Common myeloid progenitor, CD34-positive (primary cell): ENCODE measurements around the gene RNF166.

Experiments
- CTCF ChIA-PET: fragments of 350-600 bp; sonication (Branson Sonifier 250); formaldehyde crosslinking; loops from one replicate; lab custom pipeline; 2021; ENCODE audit warnings: antibody characterized with exemption; lab: Charles Lee
- POLR2A ChIA-PET: fragments of 350-600 bp; sonication (Branson Sonifier 250); formaldehyde crosslinking; loops from one replicate; lab custom pipeline; 2021; ENCODE audit warnings: antibody characterized with exemption; lab: Charles Lee
- DNase-seq, 3 donors: peaks; one replicate each; pipeline versions ENCODE4 v3.0.0 to v3.0.0-alpha.2; 2013
- H3K27ac ChIP-seq, 2 experiments: 1 replicate in 1 of 2; 2 replicates in 1 of 2; pipeline ENCODE4 v1.7.0; 2013; ENCODE audit warnings: inconsistent platforms in 2 of 2, low read length in 2 of 2, mild to moderate bottlenecking in 2 of 2, low read depth in 1 of 2, moderate library complexity in 1 of 2; ENCODE audit not compliant: severe bottlenecking in 2 of 2, insufficient read depth in 1 of 2, poor library complexity in 1 of 2
- H3K27me3 ChIP-seq, 5 experiments: replicated peaks in 2 of 5; 1 replicate in 3 of 5; 2 replicates in 2 of 5; pipeline versions ENCODE4 v1.6.1 to v1.7.0; 2013; ENCODE audit warnings: low read length in 4 of 5, mild to moderate bottlenecking in 2 of 5, moderate library complexity in 2 of 5, inconsistent platforms in 1 of 5; ENCODE audit not compliant: insufficient read depth in 5 of 5, control insufficient read depth in 4 of 5
- H3K36me3 ChIP-seq, 4 experiments: 1 replicate in 2 of 4; 2 replicates in 2 of 4; pipeline versions ENCODE4 v1.6.1 to v1.7.0; 2013; ENCODE audit warnings: low read length in 3 of 4, control low read depth in 1 of 4, mild to moderate bottlenecking in 1 of 4; ENCODE audit not compliant: control insufficient read depth in 4 of 4, insufficient read depth in 4 of 4
- H3K4me1 ChIP-seq, 4 experiments: 1 replicate in 3 of 4; 2 replicates in 1 of 4; pipeline versions ENCODE4 v1.6.1 to v1.7.1; 2013; ENCODE audit warnings: low read length in 3 of 4, mild to moderate bottlenecking in 3 of 4, control low read depth in 1 of 4, inconsistent platforms in 1 of 4, moderate library complexity in 1 of 4; ENCODE audit not compliant: control insufficient read depth in 4 of 4, insufficient read depth in 4 of 4; ENCODE audit errors: control extremely low read depth in 1 of 4
- H3K4me3 ChIP-seq, 7 experiments: 1 replicate in 4 of 7; 2 replicates in 3 of 7; pipeline versions ENCODE4 v1.5.1 to v1.7.0; 2013; ENCODE audit warnings: mild to moderate bottlenecking in 7 of 7, low read length in 6 of 7, moderate library complexity in 6 of 7, inconsistent platforms in 2 of 7, low read depth in 2 of 7, control low read depth in 1 of 7; ENCODE audit not compliant: insufficient read depth in 4 of 7, control insufficient read depth in 1 of 7; ENCODE audit errors: extremely low read depth in 1 of 7
- H3K9me3 ChIP-seq, 5 experiments: 1 replicate in 4 of 5; 2 replicates in 1 of 5; pipeline versions ENCODE4 v1.6.1 to v1.7.1; 2013; ENCODE audit warnings: low read length in 4 of 5, mild to moderate bottlenecking in 2 of 5, inconsistent platforms in 1 of 5, low read depth in 1 of 5, moderate library complexity in 1 of 5; ENCODE audit not compliant: control insufficient read depth in 4 of 5, insufficient read depth in 2 of 5; ENCODE audit errors: control extremely low read depth in 1 of 5
- WGBS: methylation state at CpG from one replicate; pipeline ENCODE4 v1.1.5; 2013; ENCODE audit not compliant: insufficient coverage; 5-methylcytosine and 5-hydroxymethylcytosine counted together

Gene RNF166

GRCh38 chr16:88752386-88753002 is 46.3 kb upstream of the RNF166 start:
- ChIA-PET CTCF (interaction anchor here (1.4 to 2.9 kb wide), 2 partner anchors 9 to 16 kb away, joined by 5 to 9 read pairs; no protein-coding TSS in a partner anchor), POLR2A (interaction anchor here (1.8 kb wide), 1 partner anchor 18 kb away, joined by 5 read pairs; no protein-coding TSS in a partner anchor)
- H3K36me3 ChIP-seq = peaks cover 0 to 49% (median 18%) of the 10 kb centered on the region in 4 experiments
- no peak for DNase-seq
- WGBS = 94% methylated on average over 14 of the region's 16 CpGs
- peaks cover 0 to 10% (median 5%) of the 10 kb centered on the region in 4 experiments for H3K4me1 ChIP-seq
- no peak overlapping the region for H3K4me3 ChIP-seq
- no peak overlapping the region for H3K27ac ChIP-seq
- no peaks in the 10 kb centered on the region for H3K27me3 ChIP-seq
- H3K9me3 ChIP-seq = no peaks in the 10 kb centered on the region

GRCh38 chr16:88750854-88751253 is 44.6 kb upstream of the RNF166 start:
- WGBS = 86% methylated on average over 4 of the region's 12 CpGs
- no peak for DNase-seq
- Histone ChIP-seq H3K27ac (no peak overlapping the region), H3K4me3 (no peak overlapping the region), H3K9me3 (no peaks in the 10 kb centered on the region), H3K4me1 (peaks cover 0 to 22% (median 10%) of the 10 kb centered on the region in 4 experiments), H3K27me3 (no peaks in the 10 kb centered on the region), H3K36me3 (peaks cover 0 to 52% (median 19%) of the 10 kb centered on the region in 4 experiments)
- CTCF ChIA-PET = interaction anchor here (1.0 to 6.5 kb wide), 4 partner anchors 6 to 19 kb away, joined by 3 to 53 read pairs (median 7); no protein-coding TSS in a partner anchor
- POLR2A ChIA-PET = interaction anchor here (0.7 kb wide), 1 partner anchor 31 kb away, joined by 3 read pairs; no protein-coding TSS in a partner anchor

- H3K9me3 ChIP-seq = no peaks in the 10 kb centered on the region
- CTCF ChIA-PET = interaction anchor here (1.4 to 8.9 kb wide), 3 partner anchors 8 to 35 kb away, joined by 3 to 81 read pairs (median 53); partner anchors contain the start of gene PIEZO1
- peak in 1 of 3 donors; percentile 42 for DNase-seq
- no peaks in the 10 kb centered on the region for H3K27me3 ChIP-seq
- POLR2A ChIA-PET = no interaction called here
- no peak overlapping the region for H3K4me3 ChIP-seq
- WGBS = 98% methylated on average over 25 of the region's 26 CpGs
- peaks cover 0 to 30% (median 20%) of the 10 kb centered on the region in 4 experiments for H3K4me1 ChIP-seq
- no peak overlapping the region for H3K27ac ChIP-seq
- H3K36me3 ChIP-seq = peaks cover 0 to 55% (median 19%) of the 10 kb centered on the region in 4 experiments
Measured at GRCh38 chr16:88749358-88749757, 43.1 kb upstream of the RNF166 start.

DNA sequence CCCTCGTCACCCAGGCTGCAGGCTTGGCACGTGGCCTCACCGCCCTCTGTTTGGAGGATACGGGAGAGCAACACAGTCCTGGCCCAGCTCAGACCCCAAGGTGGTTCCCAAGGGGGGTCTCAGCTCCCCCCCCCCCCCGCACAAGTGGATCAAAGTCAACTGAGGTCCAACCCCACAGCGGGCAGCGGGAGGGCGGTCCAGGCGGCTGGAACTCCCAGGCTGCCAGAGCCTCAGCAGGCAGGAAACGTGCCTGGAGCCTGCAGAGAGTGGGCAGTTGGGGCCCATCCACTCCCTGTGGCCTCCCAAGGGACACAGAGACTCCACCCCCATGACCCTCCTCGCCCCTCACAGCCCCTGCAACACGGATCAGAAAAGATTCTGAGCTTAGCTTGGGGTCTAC is 42.2 kb upstream of the RNF166 start:
- H3K27ac ChIP-seq = no peak overlapping the region
- ChIA-PET CTCF (interaction anchor here (0.7 to 8.9 kb wide), 7 partner anchors 9 to 1351 kb away, joined by 3 to 81 read pairs (median 4); partner anchors contain the start of gene PIEZO1), POLR2A (no interaction called here)
- H3K9me3 ChIP-seq = no peaks in the 10 kb centered on the region
- H3K27me3 ChIP-seq = no peaks in the 10 kb centered on the region
- WGBS = 87% methylated on average over 9 of the region's 12 CpGs
- DNase-seq = no peak
- H3K4me1 ChIP-seq = peaks cover 0 to 31% (median 26%) of the 10 kb centered on the region in 4 experiments
- peaks cover 0 to 54% (median 17%) of the 10 kb centered on the region in 4 experiments for H3K36me3 ChIP-seq
- no peak overlapping the region for H3K4me3 ChIP-seq

DNA sequence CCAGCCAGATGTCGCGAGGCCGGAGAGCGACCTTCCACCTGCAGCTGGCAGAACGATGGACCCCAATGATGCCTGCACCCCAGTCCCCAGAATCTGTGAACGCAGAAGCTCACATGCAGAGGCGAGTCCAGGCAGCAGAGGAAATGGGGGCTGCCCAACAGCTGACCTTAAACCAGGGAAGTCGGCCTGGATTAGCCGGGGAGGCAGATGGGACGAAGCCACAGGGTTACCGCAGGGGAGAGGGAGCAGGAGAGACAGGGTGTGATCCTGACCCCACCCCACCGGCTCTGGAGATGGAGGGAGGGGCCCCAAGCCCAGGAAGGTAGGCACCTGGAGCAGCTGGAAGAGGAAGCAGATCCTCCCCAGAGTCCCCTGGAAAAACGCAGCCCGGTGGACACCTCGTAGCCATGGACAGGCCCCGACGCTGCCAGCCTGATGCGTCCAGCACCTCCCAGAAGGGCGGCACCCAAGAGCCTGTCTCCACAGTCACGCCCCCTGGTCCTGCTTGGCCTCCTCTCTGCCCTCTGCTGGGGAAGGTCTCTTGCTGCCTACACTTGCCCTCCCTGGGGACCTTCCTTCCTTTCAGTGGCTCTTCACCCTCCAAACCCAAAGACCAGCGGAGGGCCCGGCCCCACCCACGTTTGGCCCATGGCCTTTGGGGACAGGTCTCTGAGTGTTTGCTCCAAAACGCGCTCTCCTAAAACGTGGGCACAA is 41.5 kb upstream of the RNF166 start:
- Histone ChIP-seq H3K36me3 (peaks cover 1 to 58% (median 19%) of the 10 kb centered on the region in 4 experiments), H3K4me1 (peaks cover 0 to 31% (median 26%) of the 10 kb centered on the region in 4 experiments), H3K4me3 (no peak overlapping the region), H3K9me3 (no peaks in the 10 kb centered on the region), H3K27ac (peak overlapping the region in 1 of 2 experiments; percentile 34), H3K27me3 (no peaks in the 10 kb centered on the region)
- CTCF ChIA-PET = interaction anchor here (0.6 to 8.9 kb wide), 11 partner anchors 9 to 106 kb away, joined by 3 to 81 read pairs (median 4); partner anchors contain the start of gene PIEZO1
- DNase-seq = peak; percentile 63 to 83 (median 73)
- 90% methylated on average over 25 of the region's 26 CpGs for WGBS
- POLR2A ChIA-PET = interaction anchor here (0.7 kb wide), 1 partner anchor 10 kb away, joined by 4 read pairs; no protein-coding TSS in a partner anchor

DNA sequence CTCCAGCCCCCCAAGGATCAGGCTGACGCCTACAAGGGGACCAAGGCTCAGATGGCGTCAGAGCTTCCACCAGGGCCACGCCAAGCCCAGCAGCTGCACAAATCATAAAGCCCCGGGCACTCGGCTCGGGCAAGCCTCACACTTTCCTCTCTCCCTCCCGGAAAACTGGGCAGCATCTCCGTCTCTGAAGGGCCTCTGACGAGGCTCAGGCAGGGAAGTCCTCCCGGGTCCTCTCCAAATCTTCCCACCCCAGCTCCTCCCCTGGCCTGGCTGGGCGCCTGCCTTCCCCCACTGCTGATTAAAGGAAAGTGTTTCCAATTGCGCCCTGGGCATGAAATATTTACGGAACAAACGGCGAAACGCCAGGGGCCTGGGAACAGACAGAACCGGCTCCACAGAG is 40.3 kb upstream of the RNF166 start:
- Histone ChIP-seq H3K36me3 (peaks cover 4 to 57% (median 25%) of the 10 kb centered on the region in 4 experiments), H3K4me1 (peaks cover 0 to 31% (median 26%) of the 10 kb centered on the region in 4 experiments), H3K4me3 (peak overlapping the region in 1 of 7 experiments; percentile 8), H3K27me3 (no peaks in the 10 kb centered on the region), H3K9me3 (no peaks in the 10 kb centered on the region), H3K27ac (peak overlapping the region in 1 of 2 experiments; percentile 14)
- ChIA-PET POLR2A (interaction anchor here (1.0 kb wide), 2 partner anchors 9 kb away, joined by 3 to 5 read pairs; no protein-coding TSS in a partner anchor), CTCF (interaction anchor here (0.9 to 8.9 kb wide), 12 partner anchors 11 to 466 kb away, joined by 3 to 81 read pairs (median 4); partner anchors contain the start of genes GALNS, PIEZO1 and TRAPPC2L)
- 64% methylated on average over 13 of the region's 17 CpGs for WGBS
- no peak for DNase-seq
